Endodermal cell (in vitro differentiated cells): ENCODE measurements around the gene NCBP2. TPM values are rescaled to one million over a fixed set of nuclear protein-coding genes. Genes with fewer than 3 reads are reported as not detected.

Experiments
- DNase-seq: peaks from one replicate; pipeline ENCODE4 v3.0.0-alpha.2; 2017
- H3K27ac ChIP-seq: 2 replicates; pipeline ENCODE4 v1.5.1; 2013; ENCODE audit warnings: mild to moderate bottlenecking, low read depth, low read length, moderate library complexity
- H3K27me3 ChIP-seq: 2 replicates; pipeline ENCODE4 v1.6.1; 2013; ENCODE audit warnings: mild to moderate bottlenecking, low read length, moderate library complexity; ENCODE audit not compliant: insufficient read depth, control insufficient read depth, poor library complexity, severe bottlenecking
- H3K36me3 ChIP-seq: 2 replicates; pipeline ENCODE4 v1.7.0; 2013; ENCODE audit warnings: mild to moderate bottlenecking, low read length, moderate library complexity; ENCODE audit not compliant: control insufficient read depth, insufficient read depth
- H3K4me1 ChIP-seq: one replicate; pipeline ENCODE4 v1.7.0; 2013; ENCODE audit warnings: low read length; ENCODE audit not compliant: control insufficient read depth, insufficient read depth
- H3K4me3 ChIP-seq: 2 replicates; pipeline ENCODE4 v1.5.1; 2013; ENCODE audit warnings: mild to moderate bottlenecking, low read length, moderate library complexity
- H3K9ac ChIP-seq: 2 replicates; pipeline ENCODE4 v1.6.1; 2013; ENCODE audit warnings: mild to moderate bottlenecking, low read length, moderate library complexity; ENCODE audit not compliant: poor library complexity, severe bottlenecking; ENCODE audit errors: extremely low read depth
- H3K9me3 ChIP-seq: 2 replicates; pipeline ENCODE4 v1.6.1; 2013; ENCODE audit warnings: mild to moderate bottlenecking, low read length, moderate library complexity; ENCODE audit not compliant: control insufficient read depth
- H3K27ac Mint-ChIP-seq: 2 replicates; pipeline ENCODE4 v1.8.0; 2020; ENCODE audit warnings: mixed read lengths
- H3K27me3 Mint-ChIP-seq: 2 replicates; pipeline ENCODE4 v1.8.0; 2021; ENCODE audit warnings: mild to moderate bottlenecking, mixed read lengths; ENCODE audit not compliant: insufficient read depth
- H3K36me3 Mint-ChIP-seq: 2 replicates; pipeline ENCODE4 v1.8.0; 2020; ENCODE audit warnings: low read depth, mixed read lengths
- H3K4me1 Mint-ChIP-seq: 2 replicates; pipeline ENCODE4 v1.8.0; 2020; ENCODE audit warnings: mixed read lengths
- H3K4me3 Mint-ChIP-seq: 2 replicates; pipeline ENCODE4 v1.8.0; 2020; ENCODE audit warnings: mild to moderate bottlenecking, moderate library complexity, mixed read lengths
- H3K9me3 Mint-ChIP-seq: 2 replicates; pipeline ENCODE4 v1.8.0; 2020; ENCODE audit warnings: mild to moderate bottlenecking, mixed read lengths
- WGBS, 2 experiments: methylation state at CpG; one replicate each; pipeline versions ENCODE4 v1.1.5 to v1.1.7; 2013; ENCODE audit warnings: missing lambda C conversion rate in 2 of 2, mixed read lengths in 1 of 2; ENCODE audit not compliant: insufficient coverage in 1 of 2, insufficient read length in 1 of 2; 5-methylcytosine and 5-hydroxymethylcytosine counted together
- long read RNA-seq, 4 experiments: library from polyadenylated mRNA in 2 of 4; library from RNA in 1 of 4; library from capped mRNA in 1 of 4; stranded (forward) in 3 of 4; unstranded in 1 of 4; transcript quantifications; one replicate each; pipeline ENCODE4 v2.0.0, GENCODE V29; 2020 to 2021; ENCODE audit warnings: inconsistent platforms in 1 of 4
- polyA plus RNA-seq, 2 experiments: library from polyadenylated mRNA; stranded (reverse); fragments of 50-300 nt; gene quantifications; one replicate each; pipeline ENCODE4 v1.2.3, GENCODE V29; 2013
- total RNA-seq, 2 donors: library from RNA; stranded (reverse); fragmentation: NEBNext Ultra II Directional in 1 of 2; extraction: Animal tissue kit (Norgen Biotek cat#: 25700) in 1 of 2; gene quantifications; 2 replicates in 1 of 2; 3 replicates in 1 of 2; pipeline ENCODE4 v1.2.1, GENCODE V29; 2021
- TF ChIP-seq, protein P1 (sequence below): fragments of 200-600 bp; sonication (generic); conservative IDR thresholded peaks from 2 replicates; pipeline ENCODE4 v1.5.0; 2021; ENCODE audit warnings: antibody characterized with exemption, mild to moderate bottlenecking

The NCBP2 gene
- 10 to 100 TPM; 74.9 to 97.3 TPM for total RNA-seq
- 109 TPM for polyA plus RNA-seq (2013, experiment 1 of 2)
- 98.5 TPM for polyA plus RNA-seq (2013, experiment 2 of 2)
- long read RNA-seq, experiment 1, full-length matches to known transcripts: 26 of 56 reads
- long read RNA-seq, experiment 1, partial matches to known transcripts: 11 of 56 reads
- long read RNA-seq, experiment 1, other reads (novel, unspliced or antisense): 19 of 56 reads
- long read RNA-seq, experiment 2, full-length matches to known transcripts: 159 of 186 reads
- long read RNA-seq, experiment 2, partial matches to known transcripts: 9 of 186 reads
- long read RNA-seq, experiment 2, other reads (novel, unspliced or antisense): 18 of 186 reads
- long read RNA-seq, experiment 3, full-length matches to known transcripts: 453 of 468 reads
- long read RNA-seq, experiment 3, partial matches to known transcripts: 3 of 468 reads
- long read RNA-seq, experiment 3, other reads (novel, unspliced or antisense): 12 of 468 reads
- long read RNA-seq, experiment 4, transcript NCBP2-206 (4 exons, 2,216 nt): minor isoform, 6 of 171 reads
- long read RNA-seq, experiment 4, transcript NCBP2-207 (4 exons, 1,133 nt): minor isoform, 14 of 171 reads
- long read RNA-seq, experiment 4, transcript NCBP2-205 (4 exons, 2,220 nt): minor isoform, 22 of 171 reads
- long read RNA-seq, experiment 4, transcript NCBP2-201 (4 exons, 2,169 nt): major isoform, 74 of 171 reads
- long read RNA-seq, experiment 4, partial matches to known transcripts: 4 of 171 reads
- long read RNA-seq, experiment 4, other reads (novel, unspliced or antisense): 50 of 171 reads

DNA sequence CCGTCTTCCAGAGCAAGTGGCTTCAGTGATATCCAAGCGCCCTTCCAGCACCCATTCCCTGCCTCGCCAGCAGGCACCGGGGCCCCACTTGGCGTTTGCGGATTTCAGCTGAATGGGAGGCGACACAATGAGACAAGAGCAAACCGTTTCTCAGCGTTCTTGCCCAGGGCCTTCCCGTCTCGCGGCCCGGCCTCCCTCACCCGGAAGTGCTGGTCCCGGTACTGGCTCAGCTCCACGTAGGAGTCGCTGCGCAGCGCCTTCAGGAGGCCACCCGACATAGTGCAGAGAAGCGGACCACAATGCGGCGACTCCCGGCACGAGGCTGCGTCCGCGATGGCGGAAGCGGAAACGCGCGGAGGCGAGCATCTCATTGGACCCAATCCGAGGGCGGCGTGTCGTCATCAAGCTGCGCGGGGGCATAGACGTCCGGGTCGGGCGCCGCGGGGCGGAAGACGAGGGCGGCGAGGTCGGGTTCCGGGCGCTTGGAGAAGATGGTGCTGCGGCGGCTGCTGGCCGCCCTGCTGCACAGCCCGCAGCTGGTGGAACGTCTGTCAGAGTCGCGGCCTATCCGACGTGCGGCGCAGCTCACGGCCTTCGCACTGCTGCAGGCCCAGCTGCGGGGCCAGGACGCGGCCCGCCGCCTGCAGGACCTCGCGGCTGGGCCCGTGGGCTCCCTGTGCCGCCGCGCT lies at the start of gene NCBP2:
Gene NCBP2, minus strand, starts transcription at position 303 of the 689 bp plus-strand sequence. Its CDS starts 25 bp downstream, at position 278.
- 0% methylated on average over 12 to 77 of the region's 77 CpGs for WGBS, 2 experiments
- TF ChIP-seq, protein P1, sequence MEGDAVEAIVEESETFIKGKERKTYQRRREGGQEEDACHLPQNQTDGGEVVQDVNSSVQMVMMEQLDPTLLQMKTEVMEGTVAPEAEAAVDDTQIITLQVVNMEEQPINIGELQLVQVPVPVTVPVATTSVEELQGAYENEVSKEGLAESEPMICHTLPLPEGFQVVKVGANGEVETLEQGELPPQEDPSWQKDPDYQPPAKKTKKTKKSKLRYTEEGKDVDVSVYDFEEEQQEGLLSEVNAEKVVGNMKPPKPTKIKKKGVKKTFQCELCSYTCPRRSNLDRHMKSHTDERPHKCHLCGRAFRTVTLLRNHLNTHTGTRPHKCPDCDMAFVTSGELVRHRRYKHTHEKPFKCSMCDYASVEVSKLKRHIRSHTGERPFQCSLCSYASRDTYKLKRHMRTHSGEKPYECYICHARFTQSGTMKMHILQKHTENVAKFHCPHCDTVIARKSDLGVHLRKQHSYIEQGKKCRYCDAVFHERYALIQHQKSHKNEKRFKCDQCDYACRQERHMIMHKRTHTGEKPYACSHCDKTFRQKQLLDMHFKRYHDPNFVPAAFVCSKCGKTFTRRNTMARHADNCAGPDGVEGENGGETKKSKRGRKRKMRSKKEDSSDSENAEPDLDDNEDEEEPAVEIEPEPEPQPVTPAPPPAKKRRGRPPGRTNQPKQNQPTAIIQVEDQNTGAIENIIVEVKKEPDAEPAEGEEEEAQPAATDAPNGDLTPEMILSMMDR: peak; percentile 79

GRCh38 chr3:196991581-196992460 lies 49.5 kb upstream of the NCBP2 start:
- Mint-ChIP-seq H3K4me1 (peaks cover 7% of the 10 kb centered on the region), H3K27me3 (no peaks in the 10 kb centered on the region), H3K9me3 (no peaks in the 10 kb centered on the region), H3K27ac (no peak overlapping the region), H3K36me3 (no peaks in the 10 kb centered on the region), H3K4me3 (no peak overlapping the region)
- H3K9ac ChIP-seq: no peak overlapping the region
- 85 to 87% methylated on average over 11 to 28 of the region's 28 CpGs for WGBS, 2 experiments
- no peak overlapping the region for H3K4me3 ChIP-seq
- peak; percentile 56 for DNase-seq
- no peaks in the 10 kb centered on the region for H3K27me3 ChIP-seq
- H3K36me3 ChIP-seq: no peaks in the 10 kb centered on the region
- TF ChIP-seq, protein P1: no peak
- H3K27ac ChIP-seq: no peak overlapping the region
- no peaks in the 10 kb centered on the region for H3K9me3 ChIP-seq
- H3K4me1 ChIP-seq: no peaks in the 10 kb centered on the region

More for the DNA sequence above, at the start of gene NCBP2:
- Mint-ChIP-seq H3K27me3 (no peaks in the 10 kb centered on the region), H3K27ac (peak within 1 kb of the TSS; percentile 98), H3K4me3 (peak within 1 kb of the TSS; percentile 87), H3K36me3 (peaks cover 23% of the 10 kb centered on the region), H3K4me1 (peaks cover 27% of the 10 kb centered on the region), H3K9me3 (no peaks in the 10 kb centered on the region)
- Histone ChIP-seq H3K4me1 (peaks cover 3% of the 10 kb centered on the region), H3K4me3 (peak within 1 kb of the TSS; percentile 97), H3K9ac (peak within 1 kb of the TSS; percentile 92), H3K36me3 (peaks cover 35% of the 10 kb centered on the region), H3K9me3 (no peaks in the 10 kb centered on the region), H3K27me3 (no peaks in the 10 kb centered on the region), H3K27ac (peak within 1 kb of the TSS; percentile 92)
- peak; percentile 100 for DNase-seq
